Fibroblast of peridontal ligament (primary cell): Measurements from ENCODE around the gene GON4L.
A peak's percentile ranks its signal among the peaks of the same experiment; 100 is the strongest.
"Not testable (repeated sequence)": the region's sequence is repeated elsewhere in the genome, so short reads cannot be mapped to it uniquely, and the experiment has no call there.

Experiments used
- DNase-seq: peaks from one replicate; pipeline ENCODE4 v3.0.0-alpha.2; 2010; ENCODE audit errors: extremely low read depth

GON4L gene

GRCh38 chr1:155748141-155748540 lies 108.9 kb downstream of the GON4L start:
- not testable (repeated sequence) for DNase-seq

GRCh38 chr1:155747586-155747985 lies 109.4 kb downstream of the GON4L start:
- DNase-seq = not testable (repeated sequence)

GRCh38 chr1:155745284-155746228 lies 111.5 kb downstream of the GON4L start:
- DNase-seq = peak; percentile 97

- no peak for DNase-seq
Measured at GRCh38 chr1:155744711-155745283, 112.2 kb downstream of the GON4L start.

- no peak for DNase-seq
Measured at GRCh38 chr1:155741908-155742307, 115.1 kb downstream of the GON4L start.

GRCh38 chr1:155740995-155741394 lies 116.0 kb downstream of the GON4L start:
- DNase-seq = no peak

- peak; percentile 80 for DNase-seq
Measured at GRCh38 chr1:155729031-155729898, 127.7 kb downstream of the GON4L start.

- DNase-seq = no peak
Measured at GRCh38 chr1:155725142-155725541, 131.9 kb downstream of the GON4L start.

- DNase-seq = no peak
Measured at GRCh38 chr1:155719703-155720102, 137.3 kb downstream of the GON4L start.

GRCh38 chr1:155718524-155719115 lies 138.4 kb downstream of the GON4L start:
- not testable (repeated sequence) for DNase-seq

- DNase-seq = no peak
Measured at GRCh38 chr1:155717041-155717440, 140.0 kb downstream of the GON4L start.

GRCh38 chr1:155715777-155716176 lies 141.2 kb downstream of the GON4L start:
- DNase-seq = no peak

GRCh38 chr1:155715056-155715455 lies 142.0 kb downstream of the GON4L start:
- DNase-seq = not testable (repeated sequence)

- no peak for DNase-seq
Measured at GRCh38 chr1:155713075-155713474, 143.9 kb downstream of the GON4L start.

GRCh38 chr1:155712636-155713035 lies 144.4 kb downstream of the GON4L start:
- DNase-seq = peak; percentile 8

- not testable (repeated sequence) for DNase-seq
Measured at GRCh38 chr1:155711457-155711856, 145.6 kb downstream of the GON4L start.

GRCh38 chr1:155709391-155709790 lies 147.6 kb downstream of the GON4L start:
- no peak for DNase-seq

GRCh38 chr1:155706139-155706538 lies 150.9 kb downstream of the GON4L start:
- peak; percentile 51 for DNase-seq

GRCh38 chr1:155704414-155704813 lies 152.6 kb downstream of the GON4L start:
- DNase-seq = not testable (repeated sequence)

- no peak for DNase-seq
Measured at GRCh38 chr1:155703216-155703615, 153.8 kb downstream of the GON4L start.

- not testable (repeated sequence) for DNase-seq
Measured at GRCh38 chr1:155701675-155702074, 155.3 kb downstream of the GON4L start.
